GM12874 (cell line): ENCODE results near the gene ZNF862.

Experiments used
- CTCF ChIP-seq: IDR thresholded peaks from 2 replicates; pipeline ENCODE4 v1.5.1; 2011; ENCODE audit warnings: low read depth, mild to moderate bottlenecking, control low read depth, low read length, moderate library complexity; ENCODE audit not compliant: insufficient read depth

ZNF862 gene

DNA sequence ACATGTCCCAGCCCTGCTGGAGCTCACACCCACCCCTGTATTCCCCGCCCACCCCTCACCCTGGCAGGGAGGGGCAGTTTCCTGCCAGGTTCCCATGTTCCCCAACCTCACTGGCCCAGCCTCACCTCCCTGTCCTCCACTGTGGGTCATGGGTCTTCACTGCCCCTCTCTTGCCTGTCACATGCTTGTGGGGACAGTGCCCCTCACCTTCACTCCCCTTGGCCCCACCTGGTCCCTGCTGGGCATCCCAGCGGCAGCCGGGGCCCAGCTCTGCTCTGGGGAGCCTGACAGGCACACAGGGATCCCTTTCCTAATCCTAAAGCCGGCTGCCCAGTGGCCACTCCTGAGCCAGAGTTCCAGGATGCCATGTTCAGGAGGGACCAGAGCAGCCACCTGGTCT is 21.4 kb upstream of the ZNF862 start:
- no peak for TF ChIP-seq CTCF

- TF ChIP-seq CTCF, result no peak
Observed at GRCh38 chr7:149817301-149817771, 20.8 kb upstream of the ZNF862 start.

GRCh38 chr7:149817836-149818535 is 20.2 kb upstream of the ZNF862 start:
- TF ChIP-seq CTCF, result no peak

- TF ChIP-seq CTCF, result no peak
Observed at GRCh38 chr7:149818536-149818840, 19.7 kb upstream of the ZNF862 start.

DNA sequence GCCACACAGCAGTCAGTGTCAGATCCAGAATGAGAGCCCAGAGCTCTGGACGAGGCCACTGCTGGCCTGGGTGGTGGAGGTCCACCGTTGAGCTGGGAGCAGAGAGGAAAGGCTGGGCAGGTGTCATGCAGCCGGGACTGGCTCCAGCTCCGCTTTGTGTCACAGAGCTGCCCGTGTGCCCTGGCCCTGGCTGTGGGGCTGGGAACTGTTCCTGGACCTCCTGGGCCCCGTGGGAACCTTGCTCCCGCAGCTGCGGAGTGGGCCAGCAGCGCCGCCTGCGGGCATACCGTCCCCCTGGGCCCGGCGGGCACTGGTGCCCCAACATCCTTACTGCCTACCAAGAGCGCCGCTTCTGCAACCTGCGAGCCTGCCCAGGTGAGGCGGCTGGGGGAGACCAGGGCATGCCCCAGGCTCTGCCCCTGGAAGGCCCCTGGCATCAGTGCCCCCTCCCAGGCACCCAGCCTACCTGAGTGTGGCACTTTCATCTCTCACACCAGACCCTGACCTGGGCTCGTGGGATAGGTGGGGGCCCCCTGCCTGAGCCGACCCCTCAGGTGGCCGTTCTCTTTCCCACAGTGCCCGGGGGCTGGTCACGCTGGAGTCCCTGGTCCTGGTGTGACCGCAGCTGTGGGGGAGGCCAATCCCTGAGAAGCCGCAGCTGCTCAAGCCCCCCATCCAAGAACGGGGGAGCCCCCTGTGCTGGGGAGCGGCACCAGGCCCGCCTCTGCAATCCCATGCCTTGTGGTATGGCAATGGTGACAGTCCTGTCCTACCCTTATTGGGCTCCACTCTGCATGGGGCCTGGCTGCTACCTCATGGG is 18.8 kb upstream of the ZNF862 start:
- no peak for TF ChIP-seq CTCF

DNA sequence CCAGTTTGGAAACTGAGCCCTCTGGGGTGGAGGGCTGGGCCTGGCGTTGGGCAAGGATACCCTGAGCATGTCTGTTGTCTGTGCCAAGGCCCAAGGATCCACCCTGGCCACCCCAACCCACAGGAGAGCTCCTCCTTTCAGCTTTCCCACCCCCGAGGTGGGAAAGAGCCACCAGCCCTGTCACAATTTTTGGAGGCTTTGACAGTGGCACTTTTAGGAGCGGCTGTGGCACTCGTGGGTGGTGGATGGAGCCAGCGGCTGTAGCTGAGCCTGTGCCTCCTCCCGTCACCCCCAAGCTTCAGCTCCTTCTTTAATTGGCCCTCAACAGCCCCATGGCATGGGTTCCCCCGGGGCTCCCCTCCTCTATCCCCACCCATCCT is 18.2 kb upstream of the ZNF862 start:
- no peak for TF ChIP-seq CTCF

GRCh38 chr7:149820622-149821190 is 17.5 kb upstream of the ZNF862 start:
- no peak for TF ChIP-seq CTCF
